Measurements from ENCODE around the gene PHLPP1. TPM values are rescaled to one million over a fixed set of nuclear protein-coding genes. Genes with fewer than 3 reads are reported as not detected.

PHLPP1 gene
- total RNA-seq, 1 experiment from 2014 or later, result 14.1 TPM

- intact Hi-C loops (cut with micrococcal nuclease), result no loop called here
- no TSS peak for BruUV-seq (replicated peaks)
- no peak overlapping the region for H3K4me3 ChIP-seq (ENCODE audit: low read length)
- no peaks in the 10 kb centered on the region for H3F3A ChIP-seq (ENCODE audit: low read length, unreplicated experiment)
- no peak overlapping the region for H3K4me2 ChIP-seq (ENCODE audit: low read length)
- ChIA-PET POLR2A (ENCODE audit: unreplicated experiment) (no interaction called here), CTCF (no interaction called here)
- no peak for ATAC-seq
- no peak overlapping the region for H2AFZ ChIP-seq (ENCODE audit: low read length)
- no peak for DNase-seq
- H3K27me3 ChIP-seq (ENCODE audit: low read length), result no peaks in the 10 kb centered on the region
- H3K36me3 ChIP-seq (ENCODE audit: low read depth, low read length), result no peaks in the 10 kb centered on the region
- H3K79me2 ChIP-seq (ENCODE audit: low read length), result no peaks in the 10 kb centered on the region
- TF ChIP-seq CTCF (conservative IDR thresholded peaks at IDR 0.05; ENCODE audit: low read depth, low read length), result no peak
- TF ChIP-seq EZH2 (IDR thresholded peaks at IDR 0.05; ENCODE audit: low read length, unreplicated experiment), result no peak
- TF ChIP-seq EZH2phosphoT487 (IDR thresholded peaks at IDR 0.05; ENCODE audit: borderline replicate concordance, low read length), result no peak
- no peak overlapping the region for H3K27ac ChIP-seq (ENCODE audit: low read length)
- H4K20me1 ChIP-seq (ENCODE audit: low read length), result no peaks in the 10 kb centered on the region
- no peaks in the 10 kb centered on the region for H3K4me1 ChIP-seq (ENCODE audit: insufficient read depth, low read length)
- no peak overlapping the region for H3K9ac ChIP-seq (ENCODE audit: low read length)
- no peaks in the 10 kb centered on the region for H3K9me3 ChIP-seq (ENCODE audit: low read length)
- H3K9me2 ChIP-seq (replicated peaks; ENCODE audit: low read length), result no peaks in the 10 kb centered on the region
Observed at GRCh38 chr18:63000839-63001238, 285.5 kb downstream of the PHLPP1 start.

- no TSS peak for BruUV-seq (replicated peaks)
- H3K4me2 ChIP-seq (ENCODE audit: low read length), result no peak overlapping the region
- H3K27me3 ChIP-seq (ENCODE audit: low read length), result no peaks in the 10 kb centered on the region
- H3K9me2 ChIP-seq (replicated peaks; ENCODE audit: low read length), result no peaks in the 10 kb centered on the region
- no peaks in the 10 kb centered on the region for H3K4me1 ChIP-seq (ENCODE audit: insufficient read depth, low read length)
- H3F3A ChIP-seq (ENCODE audit: low read length, unreplicated experiment), result no peaks in the 10 kb centered on the region
- no peaks in the 10 kb centered on the region for H3K9me3 ChIP-seq (ENCODE audit: low read length)
- H4K20me1 ChIP-seq (ENCODE audit: low read length), result no peaks in the 10 kb centered on the region
- intact Hi-C loops (cut with micrococcal nuclease), result no loop called here
- no peaks in the 10 kb centered on the region for H3K79me2 ChIP-seq (ENCODE audit: low read length)
- H2AFZ ChIP-seq (ENCODE audit: low read length), result no peak overlapping the region
- H3K27ac ChIP-seq (ENCODE audit: low read length), result no peak overlapping the region
- ATAC-seq (no peak), DNase-seq (no peak)
- no peaks in the 10 kb centered on the region for H3K36me3 ChIP-seq (ENCODE audit: low read depth, low read length)
- TF ChIP-seq CTCF (conservative IDR thresholded peaks at IDR 0.05; ENCODE audit: low read depth, low read length), result no peak
- TF ChIP-seq EZH2 (IDR thresholded peaks at IDR 0.05; ENCODE audit: low read length, unreplicated experiment), result no peak
- TF ChIP-seq EZH2phosphoT487 (IDR thresholded peaks at IDR 0.05; ENCODE audit: borderline replicate concordance, low read length), result no peak
- H3K4me3 ChIP-seq (ENCODE audit: low read length), result no peak overlapping the region
- no peak overlapping the region for H3K9ac ChIP-seq (ENCODE audit: low read length)
- ChIA-PET POLR2A (ENCODE audit: unreplicated experiment) (no interaction called here), CTCF (no interaction called here)
Observed at GRCh38 chr18:63001861-63002260, 286.5 kb downstream of the PHLPP1 start.

- Histone ChIP-seq H3K9me2 (replicated peaks; ENCODE audit: low read length) (no peaks in the 10 kb centered on the region), H3K9ac (ENCODE audit: low read length) (no peak overlapping the region), H3K9me3 (ENCODE audit: low read length) (no peaks in the 10 kb centered on the region), H4K20me1 (ENCODE audit: low read length) (no peaks in the 10 kb centered on the region), H3K79me2 (ENCODE audit: low read length) (no peaks in the 10 kb centered on the region), H3K27me3 (ENCODE audit: low read length) (no peaks in the 10 kb centered on the region), H3K4me1 (ENCODE audit: insufficient read depth, low read length) (no peaks in the 10 kb centered on the region), H3K4me2 (ENCODE audit: low read length) (no peak overlapping the region), H3K4me3 (ENCODE audit: low read length) (no peak overlapping the region), H2AFZ (ENCODE audit: low read length) (no peak overlapping the region), H3K36me3 (ENCODE audit: low read depth, low read length) (no peaks in the 10 kb centered on the region), H3K27ac (ENCODE audit: low read length) (no peak overlapping the region), H3F3A (ENCODE audit: low read length, unreplicated experiment) (no peaks in the 10 kb centered on the region)
- intact Hi-C loops (cut with micrococcal nuclease), result no loop called here
- TF ChIP-seq EZH2phosphoT487 (IDR thresholded peaks at IDR 0.05; ENCODE audit: borderline replicate concordance, low read length), result no peak
- TF ChIP-seq CTCF (conservative IDR thresholded peaks at IDR 0.05; ENCODE audit: low read depth, low read length), result no peak
- no peak for TF ChIP-seq EZH2 (IDR thresholded peaks at IDR 0.05; ENCODE audit: low read length, unreplicated experiment)
- CTCF ChIA-PET, result no interaction called here
- ATAC-seq, result no peak
- POLR2A ChIA-PET (ENCODE audit: unreplicated experiment), result no interaction called here
- no TSS peak for BruUV-seq (replicated peaks)
- no peak for DNase-seq
Observed at GRCh38 chr18:63002305-63002704, 287.0 kb downstream of the PHLPP1 start.

All from PC-3 (cell line).